Activated CD4-positive, alpha-beta T cell treated with anti-CD3 and anti-CD28 coated beads, Interleukin-2, amount 10 ng/mL, durations not matched to agents 24 days and 14 days (primary cell): ENCODE results near the gene ACADVL. TPM values are rescaled to one million over a fixed set of nuclear protein-coding genes. Genes with fewer than 3 reads are reported as not detected.
A peak's percentile ranks its signal among the peaks of the same experiment; 100 is the strongest.

Source experiments
- DNase-seq: peaks from one replicate; pipeline ENCODE4 v3.0.0; 2022
- H3K27ac Mint-ChIP-seq: one replicate; pipeline ENCODE4 v1.8.0; 2022; ENCODE audit warnings: mild to moderate bottlenecking, mixed read lengths
- H3K27me3 Mint-ChIP-seq: one replicate; pipeline ENCODE4 v1.8.0; 2022; ENCODE audit warnings: mixed read lengths
- H3K36me3 Mint-ChIP-seq: one replicate; pipeline ENCODE4 v1.8.0; 2022; ENCODE audit warnings: low read depth, mild to moderate bottlenecking, mixed read lengths
- H3K4me1 Mint-ChIP-seq: one replicate; pipeline ENCODE4 v1.8.0; 2021; ENCODE audit warnings: mixed read lengths
- H3K4me3 Mint-ChIP-seq: one replicate; pipeline ENCODE4 v1.8.0; 2022; ENCODE audit warnings: mild to moderate bottlenecking, moderate library complexity, mixed read lengths
- H3K9me3 Mint-ChIP-seq: one replicate; pipeline ENCODE4 v1.8.0; 2021; ENCODE audit warnings: mixed read lengths
- intact Hi-C: fragments of 100-400 bp; cut with micrococcal nuclease; formaldehyde crosslinking; loops from one replicate; pipeline ENCODE4 v1.15.1; 2023
- total RNA-seq: library from RNA; stranded (reverse); gene quantifications from 2 replicates; pipeline ENCODE4 v1.2.3, GENCODE V29; 2022

ACADVL gene
- total RNA-seq, 1 donor from 2014 or later = 267 TPM

DNA sequence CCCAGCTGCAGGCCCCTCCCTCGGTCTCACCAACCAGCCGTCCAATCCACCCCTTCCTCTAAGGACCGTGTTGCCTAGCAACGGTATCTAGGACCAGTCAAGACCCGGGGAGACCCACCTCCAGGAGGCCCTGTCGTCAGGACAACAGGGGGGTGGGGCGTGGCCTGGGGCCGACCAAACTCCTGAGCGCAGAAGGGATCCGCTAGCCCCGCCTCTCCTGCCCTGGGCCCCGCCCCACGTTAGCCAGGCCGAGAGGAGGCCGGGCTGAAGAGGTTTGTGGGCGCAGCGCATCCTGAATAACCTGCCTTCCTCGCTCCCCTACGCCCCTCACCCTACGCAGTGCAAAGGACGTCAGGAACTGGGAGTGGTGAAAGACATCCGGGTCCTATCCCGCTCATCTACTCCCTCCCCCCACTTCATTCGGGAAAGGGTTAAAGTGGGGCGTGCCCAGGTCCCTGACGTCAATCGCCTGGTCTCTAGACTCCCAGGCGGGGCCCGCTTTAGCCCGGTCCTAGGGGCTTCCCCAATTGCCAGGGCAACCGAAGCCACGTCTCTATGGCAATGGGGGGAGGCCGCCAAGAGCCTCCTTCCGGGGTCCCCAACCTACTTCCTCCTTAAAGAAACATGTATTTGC lies 14.8 kb upstream of the ACADVL start:
- Mint-ChIP-seq H3K27ac (peak overlapping the region; percentile 91), H3K9me3 (no peaks in the 10 kb centered on the region), H3K4me1 (peaks cover 34% of the 10 kb centered on the region), H3K36me3 (peaks cover 7% of the 10 kb centered on the region), H3K27me3 (peaks cover under 1% of the 10 kb centered on the region), H3K4me3 (peak overlapping the region; percentile 92)
- DNase-seq = peak; percentile 98
- intact Hi-C loops = loop anchor here (1.0 kb wide), 1 partner anchor 9 kb away; no protein-coding TSS in a partner anchor

DNA sequence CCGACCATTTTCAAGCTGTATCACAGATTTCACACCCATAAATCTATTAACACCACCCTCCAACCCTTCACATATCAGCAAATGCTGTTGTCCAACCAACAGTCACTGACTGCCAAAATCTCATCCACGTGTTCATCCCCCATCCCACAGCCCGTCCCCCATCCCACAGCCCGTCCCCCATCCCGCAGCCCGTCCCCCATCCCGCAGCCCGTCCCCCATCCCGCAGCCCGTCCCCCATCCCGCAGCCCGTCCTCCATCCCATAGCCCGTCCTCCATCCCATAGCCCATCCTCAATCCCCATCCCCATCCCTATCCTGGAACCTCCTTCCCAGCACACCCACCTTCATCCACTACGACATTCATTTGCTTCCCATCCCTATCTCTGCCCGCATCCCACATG lies 14.2 kb upstream of the ACADVL start:
- Mint-ChIP-seq H3K9me3 (no peaks in the 10 kb centered on the region), H3K27ac (peak overlapping the region; percentile 91), H3K4me3 (peak overlapping the region; percentile 92), H3K4me1 (peaks cover 34% of the 10 kb centered on the region), H3K36me3 (peaks cover 7% of the 10 kb centered on the region), H3K27me3 (peaks cover 4% of the 10 kb centered on the region)
- DNase-seq = no peak
- intact Hi-C loops = loop anchor here (1.0 kb wide), 1 partner anchor 9 kb away; no protein-coding TSS in a partner anchor

DNA sequence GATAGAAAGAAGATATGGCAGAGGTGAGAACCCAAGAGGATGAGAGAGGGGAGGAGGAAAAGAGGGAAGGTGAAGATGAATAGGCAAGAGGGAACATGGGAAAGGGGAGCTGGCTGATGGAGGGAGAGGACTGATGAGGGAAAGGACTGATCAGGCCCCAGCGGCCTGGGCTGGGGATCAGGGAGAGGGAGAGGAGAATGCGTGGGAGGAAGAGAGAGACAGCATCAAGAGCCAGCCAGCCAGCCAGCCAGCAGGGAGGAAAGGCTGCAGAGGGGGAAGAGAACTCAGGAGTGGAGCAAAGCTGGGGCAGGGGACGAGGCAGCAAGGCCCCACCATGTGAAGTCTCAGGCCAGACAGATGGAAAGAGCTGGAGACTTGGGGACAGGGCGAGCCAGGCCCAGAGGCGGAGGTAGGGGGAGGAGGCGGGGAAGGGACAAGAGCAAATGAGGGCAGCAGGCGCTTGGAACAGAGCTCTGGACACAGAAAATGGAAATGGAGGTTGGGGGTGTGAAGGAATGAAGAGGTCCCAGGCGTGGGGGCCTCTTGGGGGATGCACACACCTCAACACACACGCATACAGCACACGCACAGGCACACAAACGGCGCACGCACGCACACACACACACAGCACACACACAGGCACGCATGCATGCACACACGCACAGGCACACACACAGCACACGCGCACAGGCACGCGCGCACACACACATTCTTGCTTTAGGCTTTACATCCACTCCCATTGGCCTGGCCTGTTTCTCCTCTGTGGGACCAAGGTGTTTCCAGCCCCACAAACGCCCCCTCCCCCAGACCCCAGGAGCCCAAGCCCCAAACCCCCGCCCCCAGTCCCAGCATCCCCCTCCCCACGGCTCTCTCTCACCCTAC lies 12.4 kb upstream of the ACADVL start:
- peaks cover 40% of the 10 kb centered on the region for H3K4me1 Mint-ChIP-seq

DNA sequence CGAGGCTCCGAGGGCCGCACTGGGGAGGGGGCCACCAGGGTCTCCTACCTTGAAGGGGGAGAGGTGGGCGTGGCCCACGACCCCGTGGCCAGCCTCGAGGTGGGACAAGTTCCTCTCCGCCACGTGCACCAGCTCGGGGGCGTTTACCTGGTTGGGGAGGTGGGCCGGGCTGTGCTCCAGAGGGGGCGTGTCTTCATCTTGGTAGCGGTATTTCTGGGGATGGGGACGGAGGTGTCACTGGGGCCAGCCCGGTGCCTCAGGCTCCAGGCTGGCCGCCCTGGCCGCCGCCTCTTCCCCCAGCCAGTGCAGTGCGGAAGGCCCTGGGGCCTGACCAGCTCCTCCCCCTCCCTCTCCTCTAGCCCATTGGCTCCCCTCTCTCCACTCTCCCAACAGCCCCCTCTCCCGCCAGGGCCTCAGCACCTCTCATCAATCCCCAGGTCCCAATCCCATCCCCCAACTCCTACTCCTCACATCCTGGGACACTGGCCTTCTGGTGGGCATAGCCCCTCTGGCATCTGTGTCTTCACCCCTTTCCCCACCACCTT lies 11.6 kb upstream of the ACADVL start:
- H3K9me3 Mint-ChIP-seq = no peaks in the 10 kb centered on the region
- H3K36me3 Mint-ChIP-seq = no peaks in the 10 kb centered on the region
- peaks cover 41% of the 10 kb centered on the region for H3K4me1 Mint-ChIP-seq
- no peak for DNase-seq
- intact Hi-C loops = no loop called here
- H3K27ac Mint-ChIP-seq = no peak overlapping the region
- H3K4me3 Mint-ChIP-seq = no peak overlapping the region
- H3K27me3 Mint-ChIP-seq = peaks cover 11% of the 10 kb centered on the region

More for the DNA sequence above, 12.4 kb upstream of the ACADVL start:
- peaks cover 9% of the 10 kb centered on the region for H3K27me3 Mint-ChIP-seq
- no peaks in the 10 kb centered on the region for H3K9me3 Mint-ChIP-seq
- intact Hi-C loops = no loop called here
- peaks cover 4% of the 10 kb centered on the region for H3K36me3 Mint-ChIP-seq
- DNase-seq = no peak
- no peak overlapping the region for H3K27ac Mint-ChIP-seq
- no peak overlapping the region for H3K4me3 Mint-ChIP-seq

DNA sequence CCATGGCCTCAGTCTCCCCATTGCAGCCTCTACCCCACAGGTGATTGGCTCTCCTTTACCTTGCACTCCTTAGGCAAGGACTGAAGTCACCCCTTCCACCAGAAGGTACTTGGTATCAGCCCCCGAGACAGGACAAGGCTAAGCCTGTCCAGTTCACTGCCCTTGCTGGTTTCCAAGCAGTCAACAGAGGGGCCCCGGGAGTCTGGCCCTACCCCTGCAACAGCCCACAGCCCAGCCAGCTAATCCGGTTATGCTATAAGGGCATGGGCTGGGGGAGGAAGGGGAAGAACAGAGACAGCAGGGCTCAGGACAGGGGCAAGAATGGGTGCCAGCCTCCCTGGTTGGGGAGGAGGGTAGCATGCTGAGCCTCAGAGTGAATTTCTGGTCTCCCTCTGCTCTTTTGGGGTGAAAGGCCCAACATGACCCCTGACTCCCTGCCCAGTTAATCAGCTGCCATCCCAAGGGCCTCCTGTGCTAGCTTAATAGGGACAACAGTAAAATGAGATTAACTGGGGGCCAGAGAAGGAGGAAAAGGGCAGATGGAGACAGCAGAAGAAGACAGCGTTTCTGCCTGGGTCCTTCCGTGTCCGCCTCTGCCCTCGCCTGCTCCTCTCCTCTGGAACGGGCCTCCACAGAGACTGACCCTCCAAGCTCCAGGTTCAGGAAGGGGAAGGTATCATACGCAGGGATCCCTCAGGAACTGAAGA lies 10.8 kb upstream of the ACADVL start:
- no peaks in the 10 kb centered on the region for H3K9me3 Mint-ChIP-seq
- intact Hi-C loops = no loop called here
- H3K27me3 Mint-ChIP-seq = peaks cover 16% of the 10 kb centered on the region
- DNase-seq = no peak
- peak overlapping the region; percentile 32 for H3K27ac Mint-ChIP-seq
- H3K4me3 Mint-ChIP-seq = no peak overlapping the region
- H3K36me3 Mint-ChIP-seq = no peaks in the 10 kb centered on the region
- H3K4me1 Mint-ChIP-seq = peaks cover 47% of the 10 kb centered on the region

- Mint-ChIP-seq H3K36me3 (peaks cover 2% of the 10 kb centered on the region), H3K27ac (no peak overlapping the region), H3K27me3 (peaks cover 18% of the 10 kb centered on the region), H3K4me3 (no peak overlapping the region), H3K4me1 (peaks cover 49% of the 10 kb centered on the region), H3K9me3 (no peaks in the 10 kb centered on the region)
- no peak for DNase-seq
- intact Hi-C loops = no loop called here
Observed at GRCh38 chr17:7211491-7212273, 8.1 kb upstream of the ACADVL start.

GRCh38 chr17:7213895-7214299 lies 5.8 kb upstream of the ACADVL start:
- peaks cover 18% of the 10 kb centered on the region for H3K27me3 Mint-ChIP-seq
- DNase-seq = peak; percentile 92

GRCh38 chr17:7214300-7215135 lies 5.2 kb upstream of the ACADVL start:
- peaks cover 56% of the 10 kb centered on the region for H3K4me1 Mint-ChIP-seq
- intact Hi-C loops = loop anchor here (1.0 to 5.0 kb wide), 6 partner anchors 9 to 223 kb away; partner anchors contain the start of genes DVL2, EIF5A, ELP5 and FGF11
- peak overlapping the region; percentile 96 for H3K4me3 Mint-ChIP-seq
- peak overlapping the region; percentile 99 for H3K27ac Mint-ChIP-seq
- H3K27me3 Mint-ChIP-seq = peaks cover 18% of the 10 kb centered on the region
- H3K36me3 Mint-ChIP-seq = peaks cover 2% of the 10 kb centered on the region
- DNase-seq = peak; percentile 100
- no peaks in the 10 kb centered on the region for H3K9me3 Mint-ChIP-seq

More at GRCh38 chr17:7213895-7214299, 5.8 kb upstream of the ACADVL start:
- Mint-ChIP-seq H3K9me3 (no peaks in the 10 kb centered on the region), H3K4me1 (peaks cover 51% of the 10 kb centered on the region), H3K36me3 (peaks cover 2% of the 10 kb centered on the region), H3K4me3 (peak overlapping the region; percentile 96), H3K27ac (peak overlapping the region; percentile 99)
- intact Hi-C loops = loop anchor here (1.0 to 2.0 kb wide), 4 partner anchors 9 to 93 kb away; partner anchors contain the start of genes EIF5A, ELP5 and PHF23

DNA sequence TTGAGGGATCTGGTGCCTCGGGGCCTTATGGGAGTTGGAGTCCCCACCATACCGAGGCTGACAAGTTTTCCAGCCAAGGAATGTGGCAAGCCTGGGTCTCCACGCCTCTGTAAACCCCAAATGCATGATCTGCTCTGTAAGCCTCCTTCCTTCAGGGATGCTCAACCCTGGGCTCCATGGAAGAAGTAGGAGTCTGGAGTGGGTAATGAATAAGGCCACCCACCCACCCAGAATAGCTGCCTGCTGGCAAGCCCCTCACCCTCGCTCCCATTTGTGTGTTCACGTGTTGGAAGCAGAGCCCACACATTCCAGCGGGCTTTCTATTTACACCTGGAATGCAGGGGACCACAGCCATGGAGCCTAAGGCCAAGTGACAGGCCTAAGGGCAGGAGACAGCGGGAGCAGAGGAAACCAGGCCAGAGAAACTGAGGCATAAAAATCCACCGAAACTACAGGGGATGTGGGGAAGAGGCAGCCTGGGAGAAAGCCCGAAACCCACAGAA lies 4.6 kb upstream of the ACADVL start:
- H3K36me3 Mint-ChIP-seq = peaks cover 3% of the 10 kb centered on the region
- H3K4me3 Mint-ChIP-seq = peak overlapping the region; percentile 96
- DNase-seq = no peak
- H3K27ac Mint-ChIP-seq = peak overlapping the region; percentile 99
- H3K9me3 Mint-ChIP-seq = no peaks in the 10 kb centered on the region
- intact Hi-C loops = loop anchor here (1.0 to 5.0 kb wide), 4 partner anchors 19 to 222 kb away; partner anchors contain the start of genes DVL2, EIF5A, ELP5 and FGF11
- H3K27me3 Mint-ChIP-seq = peaks cover 15% of the 10 kb centered on the region
- peaks cover 58% of the 10 kb centered on the region for H3K4me1 Mint-ChIP-seq

- no peak for DNase-seq
- Mint-ChIP-seq H3K27ac (no peak overlapping the region), H3K4me3 (peak overlapping the region; percentile 96), H3K27me3 (peaks cover 14% of the 10 kb centered on the region), H3K4me1 (peaks cover 63% of the 10 kb centered on the region), H3K36me3 (peaks cover 5% of the 10 kb centered on the region), H3K9me3 (no peaks in the 10 kb centered on the region)
- intact Hi-C loops = loop anchor here (1.0 to 5.0 kb wide), 4 partner anchors 19 to 222 kb away; partner anchors contain the start of genes DVL2, EIF5A, ELP5 and FGF11
Observed at GRCh38 chr17:7215652-7216180, 4.0 kb upstream of the ACADVL start.

DNA sequence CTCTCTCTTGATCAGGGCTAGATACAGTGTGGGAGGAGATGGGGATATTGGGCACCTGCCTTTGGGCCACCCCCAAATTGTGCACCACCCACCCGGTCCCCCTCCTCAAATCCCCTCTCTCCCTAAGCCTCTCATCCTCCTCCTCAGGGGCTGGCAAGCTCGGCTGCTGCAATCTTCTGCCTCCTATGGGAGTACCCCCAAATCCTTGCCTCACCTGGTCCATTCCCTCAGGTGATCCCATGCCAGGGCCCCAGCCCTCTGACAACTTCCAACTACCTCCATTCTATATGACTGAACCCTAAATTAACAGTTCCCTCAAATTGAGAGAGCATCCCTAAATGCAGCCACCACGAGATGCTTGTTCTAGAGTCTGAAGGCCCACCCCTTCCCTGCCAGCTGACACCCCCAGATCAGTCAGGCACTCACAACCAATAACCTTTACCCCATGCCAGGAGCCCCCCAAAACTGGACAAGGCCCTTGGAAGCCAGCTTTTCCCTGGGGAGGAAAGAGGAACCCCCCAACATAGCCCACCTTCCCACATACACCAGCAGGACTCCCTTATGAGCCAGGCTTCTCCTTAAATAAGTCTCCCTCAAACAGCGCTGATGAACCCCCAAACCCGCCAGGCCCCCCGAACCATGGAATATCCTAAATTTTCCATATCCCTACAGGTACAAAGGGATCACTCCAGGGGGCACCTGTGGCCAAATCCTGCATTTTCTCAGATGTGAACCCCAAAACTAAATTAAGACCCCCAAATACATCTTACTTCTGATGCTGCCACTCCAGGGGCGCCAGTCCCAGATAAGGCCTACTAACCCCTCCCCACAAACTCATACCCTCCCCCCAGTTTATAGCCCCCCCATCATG lies 3.3 kb upstream of the ACADVL start:
- no peak for DNase-seq
- Mint-ChIP-seq H3K27me3 (peaks cover 14% of the 10 kb centered on the region), H3K4me3 (peak overlapping the region; percentile 65), H3K36me3 (peaks cover 12% of the 10 kb centered on the region), H3K9me3 (no peaks in the 10 kb centered on the region), H3K4me1 (peaks cover 71% of the 10 kb centered on the region), H3K27ac (peak overlapping the region; percentile 42)
- intact Hi-C loops = loop anchor here (5.0 kb wide), 1 partner anchor 221 kb away; the partner anchor contains the start of genes FGF11 and TMEM102
